Activated CD4-positive, alpha-beta memory T cell treated with anti-CD3 and anti-CD28 coated beads for 36 hours (primary cell): ENCODE results near the gene POLD3. TPM values are rescaled to one million over a fixed set of nuclear protein-coding genes. Genes with fewer than 3 reads are reported as not detected.

ENCODE experiments used
- CTCF ChIA-PET: fragments of 350-600 bp; sonication (Branson Sonifier 250); formaldehyde crosslinking; loops from one replicate; lab custom pipeline; 2021; ENCODE audit warnings: antibody characterized with exemption, inconsistent platforms; lab: Charles Lee
- POLR2A ChIA-PET: fragments of 350-600 bp; sonication (Branson Sonifier 250); formaldehyde crosslinking; loops from one replicate; lab custom pipeline; 2021; ENCODE audit warnings: antibody characterized with exemption; lab: Charles Lee
- DNase-seq: peaks from one replicate; pipeline ENCODE4 v3.0.0-alpha.2; 2020
- H3K27ac Mint-ChIP-seq: one replicate; pipeline ENCODE4 v1.8.0; 2021; ENCODE audit warnings: mixed read lengths
- H3K27me3 Mint-ChIP-seq: one replicate; pipeline ENCODE4 v1.8.0; 2021; ENCODE audit warnings: mixed read lengths
- H3K36me3 Mint-ChIP-seq: one replicate; pipeline ENCODE4 v1.8.0; 2021; ENCODE audit warnings: mixed read lengths
- H3K4me1 Mint-ChIP-seq: one replicate; pipeline ENCODE4 v1.8.0; 2021; ENCODE audit warnings: low read depth, mixed read lengths
- H3K4me3 Mint-ChIP-seq: one replicate; pipeline ENCODE4 v1.8.0; 2021; ENCODE audit warnings: mild to moderate bottlenecking, mixed read lengths
- H3K9me3 Mint-ChIP-seq: one replicate; pipeline ENCODE4 v1.8.0; 2021; ENCODE audit warnings: mixed read lengths
- intact Hi-C: fragments of 100-400 bp; cut with micrococcal nuclease; formaldehyde crosslinking; loops from one replicate; pipeline ENCODE4 v1.15.1; 2023
- total RNA-seq, 2 experiments: library from RNA; stranded (reverse); gene quantifications; one replicate each; pipeline ENCODE4 v1.2.3, GENCODE V29; 2021

POLD3 gene
- total RNA-seq, 2 experiments from 2014 or later: 60.8 to 61.4 TPM

- intact Hi-C loops: no loop called here
- no peak overlapping the region for H3K27ac Mint-ChIP-seq
- no peaks in the 10 kb centered on the region for H3K9me3 Mint-ChIP-seq
- POLR2A ChIA-PET: no interaction called here
- no peak for DNase-seq
- H3K36me3 Mint-ChIP-seq: no peaks in the 10 kb centered on the region
- no peak overlapping the region for H3K4me3 Mint-ChIP-seq
- H3K27me3 Mint-ChIP-seq: no peaks in the 10 kb centered on the region
- H3K4me1 Mint-ChIP-seq: no peaks in the 10 kb centered on the region
- CTCF ChIA-PET: no interaction called here
Measured at GRCh38 chr11:74669211-74670160, 77.1 kb downstream of the POLD3 start.

- intact Hi-C loops: no loop called here
- no peaks in the 10 kb centered on the region for H3K9me3 Mint-ChIP-seq
- H3K27me3 Mint-ChIP-seq: no peaks in the 10 kb centered on the region
- no peak for DNase-seq
- H3K4me1 Mint-ChIP-seq: no peaks in the 10 kb centered on the region
- no peaks in the 10 kb centered on the region for H3K36me3 Mint-ChIP-seq
- POLR2A ChIA-PET: no interaction called here
- CTCF ChIA-PET: interaction anchor here (1.0 kb wide), 1 partner anchor 56 kb away, joined by 3 read pairs; no protein-coding TSS in a partner anchor
- no peak overlapping the region for H3K4me3 Mint-ChIP-seq
- H3K27ac Mint-ChIP-seq: no peak overlapping the region
Measured at GRCh38 chr11:74670171-74670570, 77.8 kb downstream of the POLD3 start.

GRCh38 chr11:74671520-74672196, 79.3 kb downstream of the POLD3 start:
- DNase-seq: no peak
- Mint-ChIP-seq H3K36me3 (no peaks in the 10 kb centered on the region), H3K27me3 (no peaks in the 10 kb centered on the region), H3K9me3 (no peaks in the 10 kb centered on the region), H3K27ac (no peak overlapping the region), H3K4me3 (no peak overlapping the region), H3K4me1 (no peaks in the 10 kb centered on the region)
- ChIA-PET CTCF (interaction anchor here (1.4 kb wide), 1 partner anchor 31 kb away, joined by 3 read pairs; no protein-coding TSS in a partner anchor), POLR2A (no interaction called here)
- intact Hi-C loops: no loop called here

- H3K4me1 Mint-ChIP-seq: no peaks in the 10 kb centered on the region
- no peaks in the 10 kb centered on the region for H3K9me3 Mint-ChIP-seq
- intact Hi-C loops: no loop called here
- no peak overlapping the region for H3K4me3 Mint-ChIP-seq
- no peak overlapping the region for H3K27ac Mint-ChIP-seq
- H3K27me3 Mint-ChIP-seq: no peaks in the 10 kb centered on the region
- POLR2A ChIA-PET: no interaction called here
- DNase-seq: no peak
- H3K36me3 Mint-ChIP-seq: no peaks in the 10 kb centered on the region
- CTCF ChIA-PET: interaction anchor here (1.4 kb wide), 1 partner anchor 30 kb away, joined by 3 read pairs; no protein-coding TSS in a partner anchor
Measured at GRCh38 chr11:74672332-74672955, 80.1 kb downstream of the POLD3 start.

GRCh38 chr11:74672956-74673692, 80.7 kb downstream of the POLD3 start:
- no peaks in the 10 kb centered on the region for H3K36me3 Mint-ChIP-seq
- no peaks in the 10 kb centered on the region for H3K4me1 Mint-ChIP-seq
- ChIA-PET POLR2A (no interaction called here), CTCF (no interaction called here)
- no peak for DNase-seq
- no peak overlapping the region for H3K27ac Mint-ChIP-seq
- no peaks in the 10 kb centered on the region for H3K27me3 Mint-ChIP-seq
- intact Hi-C loops: no loop called here
- H3K9me3 Mint-ChIP-seq: no peaks in the 10 kb centered on the region
- no peak overlapping the region for H3K4me3 Mint-ChIP-seq

- ChIA-PET CTCF (no interaction called here), POLR2A (no interaction called here)
- Mint-ChIP-seq H3K4me1 (no peaks in the 10 kb centered on the region), H3K4me3 (no peak overlapping the region), H3K36me3 (no peaks in the 10 kb centered on the region), H3K9me3 (no peaks in the 10 kb centered on the region), H3K27me3 (no peaks in the 10 kb centered on the region), H3K27ac (no peak overlapping the region)
- no peak for DNase-seq
- intact Hi-C loops: no loop called here
Measured at GRCh38 chr11:74673693-74674360, 81.4 kb downstream of the POLD3 start.

- no peak for DNase-seq
- no peaks in the 10 kb centered on the region for H3K4me1 Mint-ChIP-seq
- ChIA-PET CTCF (no interaction called here), POLR2A (no interaction called here)
- H3K9me3 Mint-ChIP-seq: no peaks in the 10 kb centered on the region
- H3K4me3 Mint-ChIP-seq: no peak overlapping the region
- H3K27me3 Mint-ChIP-seq: peaks cover 3% of the 10 kb centered on the region
- no peak overlapping the region for H3K27ac Mint-ChIP-seq
- intact Hi-C loops: no loop called here
- H3K36me3 Mint-ChIP-seq: no peaks in the 10 kb centered on the region
Measured at GRCh38 chr11:74675761-74676160, 83.4 kb downstream of the POLD3 start.

GRCh38 chr11:74676596-74676995, 84.2 kb downstream of the POLD3 start:
- H3K9me3 Mint-ChIP-seq: no peaks in the 10 kb centered on the region
- intact Hi-C loops: no loop called here
- CTCF ChIA-PET: interaction anchor here (2.1 kb wide), 1 partner anchor 25 kb away, joined by 10 read pairs; no protein-coding TSS in a partner anchor
- H3K4me3 Mint-ChIP-seq: no peak overlapping the region
- DNase-seq: no peak
- POLR2A ChIA-PET: no interaction called here
- peaks cover 3% of the 10 kb centered on the region for H3K27me3 Mint-ChIP-seq
- no peak overlapping the region for H3K27ac Mint-ChIP-seq
- H3K36me3 Mint-ChIP-seq: no peaks in the 10 kb centered on the region
- H3K4me1 Mint-ChIP-seq: no peaks in the 10 kb centered on the region

- intact Hi-C loops: no loop called here
- no peaks in the 10 kb centered on the region for H3K9me3 Mint-ChIP-seq
- ChIA-PET POLR2A (no interaction called here), CTCF (interaction anchor here (2.1 kb wide), 1 partner anchor 25 kb away, joined by 10 read pairs; no protein-coding TSS in a partner anchor)
- no peak overlapping the region for H3K4me3 Mint-ChIP-seq
- no peaks in the 10 kb centered on the region for H3K4me1 Mint-ChIP-seq
- H3K27ac Mint-ChIP-seq: no peak overlapping the region
- peaks cover 3% of the 10 kb centered on the region for H3K27me3 Mint-ChIP-seq
- H3K36me3 Mint-ChIP-seq: no peaks in the 10 kb centered on the region
- no peak for DNase-seq
Measured at GRCh38 chr11:74677131-74677530, 84.7 kb downstream of the POLD3 start.

GRCh38 chr11:74678041-74678440, 85.7 kb downstream of the POLD3 start:
- CTCF ChIA-PET: interaction anchor here (2.1 kb wide), 1 partner anchor 24 kb away, joined by 10 read pairs; no protein-coding TSS in a partner anchor

More at GRCh38 chr11:74678041-74678440, 85.7 kb downstream of the POLD3 start:
- no peak for DNase-seq
- H3K9me3 Mint-ChIP-seq: no peaks in the 10 kb centered on the region
- H3K4me3 Mint-ChIP-seq: no peak overlapping the region
- intact Hi-C loops: no loop called here
- H3K27me3 Mint-ChIP-seq: peaks cover 11% of the 10 kb centered on the region
- POLR2A ChIA-PET: no interaction called here
- no peaks in the 10 kb centered on the region for H3K4me1 Mint-ChIP-seq
- no peak overlapping the region for H3K27ac Mint-ChIP-seq
- no peaks in the 10 kb centered on the region for H3K36me3 Mint-ChIP-seq
